Motor neuron (in vitro differentiated cells): ENCODE results near the gene CRX. TPM values are rescaled to one million over a fixed set of nuclear protein-coding genes. Genes with fewer than 3 reads are reported as not detected.
A peak's percentile ranks its signal among the peaks of the same experiment; 100 is the strongest.
"Not testable (repeated sequence)": the region's sequence is repeated elsewhere in the genome, so short reads cannot be mapped to it uniquely, and the experiment has no call there.

Source experiments
- ATAC-seq, 8 experiments: fragments of 200-7000 bp; cut with Tn5 transposase; replicated peaks in 6 of 8; 2 replicates each; pipeline ENCODE4 v1.8.0; 2021; ENCODE audit warnings: mild to moderate bottlenecking in 8 of 8, moderate library complexity in 8 of 8
- H3K27ac ChIP-seq, 2 donors: fragments of 250-450 bp; sonication (Bioruptor Pico); 2 replicates each; pipeline ENCODE4 v1.9.0; 2021; ENCODE audit warnings: antibody characterized with exemption in 2 of 2, mild to moderate bottlenecking in 2 of 2, moderate library complexity in 1 of 2
- H3K4me1 ChIP-seq, 2 donors: fragments of 250-450 bp; sonication (Bioruptor Pico); replicated peaks in 1 of 2; 2 replicates each; pipeline ENCODE4 v1.6.1; 2021; ENCODE audit warnings: antibody characterized with exemption in 2 of 2, mild to moderate bottlenecking in 2 of 2, moderate library complexity in 1 of 2
- H3K4me3 ChIP-seq, 5 donors: fragments of 250-450 bp; sonication (Bioruptor Pico); 2 replicates each; pipeline ENCODE4 v1.9.0; 2021; ENCODE audit warnings: antibody characterized with exemption in 5 of 5, mild to moderate bottlenecking in 5 of 5, moderate library complexity in 4 of 5
- WGBS, 10 experiments: fragments of 450-650 bp; shearing (Covaris generic); methylation state at CpG; one replicate each; pipeline ENCODE4 v1.0.0; 2022; 5-methylcytosine and 5-hydroxymethylcytosine counted together
- in situ Hi-C, 9 experiments: fragments of 400-800 bp; cut with MboI; loops; one replicate each; pipeline ENCODE4 v1.15.0; 2021; ENCODE audit warnings: low sequenced_read_pairs in 9 of 9, low pct_unique_long_range_greater_than_20kb in 2 of 9; ENCODE audit not compliant: unreplicated experiment in 9 of 9
- total RNA-seq, 8 experiments: library from RNA; unstranded; fragments of 300-600 nt; gene quantifications; 2 replicates each; pipeline versions ENCODE4 v1.2.3 to v1.2.4, GENCODE V29; 2022

The CRX gene
- total RNA-seq = 1 to 10 TPM in 2 of 8 experiments, under 1 TPM in 5, not detected in 1; 0.05 to 3.0 (median 0.63) TPM

DNA sequence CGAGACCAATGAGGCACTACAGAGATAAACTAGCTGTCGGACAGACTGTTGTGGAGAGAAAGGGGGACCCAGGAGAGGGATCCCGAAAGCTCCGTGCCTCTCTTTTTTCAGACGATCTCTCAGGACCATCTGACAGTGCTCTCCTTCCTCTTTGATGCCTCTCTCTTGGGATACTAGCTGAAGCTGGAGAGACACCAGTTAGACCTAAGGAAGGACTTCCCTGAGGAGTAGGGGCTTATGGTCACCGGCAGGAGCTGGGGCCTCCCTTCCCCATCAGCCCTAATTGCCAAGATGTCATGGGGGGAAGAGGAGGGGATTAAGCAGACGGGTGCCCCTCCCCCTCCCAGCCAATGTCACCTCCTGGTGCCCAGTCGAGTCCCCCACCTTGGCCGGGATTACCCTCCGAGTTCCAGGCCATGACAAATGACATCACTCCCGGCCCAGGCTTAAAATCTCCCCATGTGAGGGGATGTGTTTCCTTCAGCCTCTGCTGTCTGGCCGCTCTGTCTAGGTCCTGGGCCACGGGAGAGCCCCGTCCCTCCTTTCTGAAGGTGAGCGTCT lies at the start of gene CRX:
Gene CRX, plus strand, starts transcription at position 478 of the 561 bp plus-strand sequence. CDS start 12,507 bp downstream, outside the sequence.
- no peak within 1 kb of the TSS for H3K27ac ChIP-seq
- no peak for ATAC-seq
- in situ Hi-C loops = no loop called here
- 35 to 100% (median 67%) methylated on average over 1 to 7 of the region's 15 CpGs; no CpG with 5 or more reads in 2 of the 10 experiments for WGBS, 10 experiments
- H3K4me1 ChIP-seq = peaks cover 2 to 8% of the 10 kb centered on the region in 2 donors
- H3K4me3 ChIP-seq = no peak within 1 kb of the TSS

DNA sequence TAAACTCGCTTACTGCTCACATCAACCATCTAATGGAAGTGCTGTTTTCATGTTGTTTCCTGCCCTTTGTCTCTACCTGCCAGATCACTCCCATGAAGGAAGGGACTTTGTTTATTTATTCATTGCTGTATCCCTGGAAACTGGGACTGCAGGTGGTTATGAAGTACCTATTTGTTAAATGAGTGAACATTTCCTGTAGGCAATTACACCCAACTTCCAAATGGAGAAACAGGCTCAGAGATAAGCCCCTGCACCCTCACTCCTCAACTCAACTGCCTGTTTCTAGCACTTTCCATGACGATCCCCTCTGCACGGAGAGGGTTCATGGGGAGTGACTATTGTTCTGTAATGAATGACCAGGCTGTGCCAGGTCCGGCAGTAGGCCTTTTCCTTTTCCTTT lies 45.2 kb upstream of the CRX start:
- in situ Hi-C loops = no loop called here
- H3K4me1 ChIP-seq = peaks cover 15 to 19% of the 10 kb centered on the region in 2 donors
- no peak for ATAC-seq
- 0 to 100% (median 64%) methylated on average over 1 to 3 of the region's 4 CpGs; no CpG with 5 or more reads in 2 of the 10 experiments for WGBS, 10 experiments
- H3K4me3 ChIP-seq = no peak overlapping the region
- H3K27ac ChIP-seq = no peak overlapping the region

DNA sequence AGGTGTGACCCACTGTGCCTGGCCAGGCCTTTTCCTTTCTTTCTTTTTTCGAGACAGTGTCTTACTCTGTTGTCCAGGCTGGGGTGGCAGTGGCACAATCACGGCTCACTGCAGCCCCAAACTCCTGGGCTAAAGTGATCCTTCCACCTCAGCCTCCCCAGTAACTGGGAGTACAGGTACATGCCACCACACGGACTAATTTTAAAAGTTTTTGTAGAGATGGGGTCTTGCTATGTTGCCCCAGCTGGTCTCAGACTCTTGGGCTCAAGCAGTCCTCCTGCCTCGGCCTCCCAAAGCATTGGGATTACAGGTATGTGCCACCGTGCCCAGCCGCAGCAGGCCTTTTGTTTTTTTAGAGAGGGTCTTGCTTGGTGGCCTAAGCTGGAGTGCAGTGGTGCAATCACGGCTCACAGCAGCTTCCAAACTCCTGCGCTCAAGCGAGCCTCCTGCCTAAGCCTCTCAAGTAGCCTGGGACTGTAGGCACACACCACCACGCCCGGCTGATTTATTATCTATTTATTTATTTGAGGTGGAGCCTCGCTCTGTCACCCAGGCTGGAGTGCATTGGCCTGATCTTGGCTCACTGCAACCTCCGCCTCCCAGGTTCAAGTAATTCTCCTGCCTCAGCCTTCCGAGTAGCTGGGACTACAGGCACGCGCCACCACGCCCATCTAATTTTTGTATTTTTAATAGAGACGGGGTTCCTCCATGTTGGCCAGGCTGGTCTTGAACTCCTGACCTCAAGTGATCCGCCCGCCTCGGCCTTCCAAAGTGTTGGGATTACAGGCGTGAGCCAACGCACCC lies 44.3 kb upstream of the CRX start:
- peak overlapping the region; percentile 86 to 100 (median 98) for H3K4me3 ChIP-seq
- ATAC-seq, in situ Hi-C loops: not testable (repeated sequence)
- H3K27ac ChIP-seq = peak overlapping the region; percentile 99
- WGBS, 10 experiments = 62 to 100% (median 86%) methylated on average over 1 to 19 of the region's 23 CpGs; no CpG with 5 or more reads in 2 of the 10 experiments
- H3K4me1 ChIP-seq = peaks cover 15 to 19% of the 10 kb centered on the region in 2 donors

DNA sequence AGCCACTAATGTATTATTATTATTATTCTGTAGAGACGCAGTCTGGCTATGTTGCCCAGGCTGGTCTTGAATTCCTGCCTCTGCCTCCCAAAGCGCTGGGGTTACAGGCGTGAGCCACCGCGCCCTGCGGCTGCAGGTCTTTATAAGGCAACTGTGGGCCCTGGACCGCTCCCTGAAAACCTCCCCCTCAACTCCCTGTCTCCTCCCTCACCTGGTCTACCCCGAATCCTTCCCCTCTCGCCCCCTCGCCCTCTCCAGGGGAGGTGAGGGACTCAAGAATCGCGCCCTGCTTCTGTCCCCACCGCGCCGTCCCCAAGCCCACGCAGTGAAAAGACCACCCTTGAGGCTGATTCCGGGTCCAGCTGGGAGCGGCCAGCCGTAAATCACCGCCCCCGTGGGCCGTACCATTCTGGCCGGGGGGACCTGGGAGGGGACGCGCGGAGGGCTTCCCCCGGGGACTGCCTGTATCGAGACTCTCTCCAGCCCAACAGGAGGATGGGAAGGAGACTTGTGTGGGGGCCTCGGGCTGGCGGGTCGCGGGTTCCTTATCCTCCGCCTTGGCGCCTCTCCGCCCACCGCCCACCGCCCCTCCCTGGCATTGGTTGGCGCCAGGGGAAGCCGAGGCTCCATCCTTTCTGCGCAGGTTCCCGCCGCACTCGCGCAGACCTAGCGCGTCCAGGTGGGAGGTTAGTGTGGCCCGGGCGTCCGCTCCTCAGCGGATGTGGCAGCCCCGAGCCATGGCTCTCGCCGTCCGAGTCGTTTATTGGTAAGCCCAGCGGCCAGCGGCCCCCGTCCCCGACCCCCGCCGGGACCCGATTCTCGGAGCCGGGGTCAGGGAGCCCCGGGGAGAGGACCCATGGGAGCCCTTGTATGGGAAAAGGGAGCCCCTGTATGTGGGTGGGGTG lies 43.4 kb upstream of the CRX start, which contains the start of gene SELENOW:
Gene SELENOW, plus strand, starts transcription at position 655 of the 905 bp plus-strand sequence. Its CDS starts 83 bp downstream, at position 738.
- Histone ChIP-seq H3K27ac (peak within 1 kb of the TSS; percentile 99), H3K4me3 (peak within 1 kb of the TSS; percentile 86 to 100 (median 98)), H3K4me1 (peaks cover 15 to 19% of the 10 kb centered on the region in 2 donors)
- WGBS, 10 experiments = 0 to 33% (median 9%) methylated on average over 3 to 14 of the region's 65 CpGs; no CpG with 5 or more reads in 6 of the 10 experiments
- in situ Hi-C loops = no loop called here
- peak; percentile 83 to 93 (median 88) for ATAC-seq

GRCh38 chr19:47778954-47779351 lies 42.8 kb upstream of the CRX start:
- ATAC-seq = peak in 7 of 8 experiments; percentile 0 to 11 (median 2)
- in situ Hi-C loops = no loop called here
- 0 to 33% (median 13%) methylated on average over 1 to 2 of the region's 20 CpGs; no CpG with 5 or more reads in 7 of the 10 experiments for WGBS, 10 experiments
- Histone ChIP-seq H3K4me1 (peaks cover 11 to 19% of the 10 kb centered on the region in 2 donors), H3K27ac (peak overlapping the region; percentile 99), H3K4me3 (peak overlapping the region; percentile 86 to 100 (median 98))

- 10 to 91% (median 63%) methylated on average over 1 to 7 of the region's 24 CpGs for WGBS, 10 experiments
- Histone ChIP-seq H3K27ac (no peak overlapping the region), H3K4me1 (peaks cover 6 to 14% of the 10 kb centered on the region in 2 donors), H3K4me3 (peak overlapping the region; percentile 86 to 100 (median 98))
- in situ Hi-C loops = no loop called here
- no peak for ATAC-seq
Measured at GRCh38 chr19:47779524-47780214, 42.1 kb upstream of the CRX start.

DNA sequence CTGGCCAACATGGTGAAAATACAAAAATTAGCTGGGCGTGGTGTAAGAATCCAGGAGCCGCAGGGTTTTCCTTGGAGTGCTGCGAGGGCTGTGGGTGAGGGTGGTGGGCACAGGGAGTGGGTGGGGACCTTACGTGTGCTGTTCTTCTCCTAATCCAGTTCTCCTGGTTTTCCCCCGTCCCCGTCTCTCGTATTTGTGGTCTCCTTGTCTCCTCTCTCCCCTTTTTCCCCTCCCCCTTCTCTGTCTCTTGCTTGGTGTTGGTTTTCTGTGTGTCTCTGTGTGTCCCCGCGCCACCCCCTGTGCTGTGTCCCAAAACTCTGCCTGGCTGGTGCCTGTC lies 41.6 kb upstream of the CRX start:
- ATAC-seq = no peak
- Histone ChIP-seq H3K27ac (no peak overlapping the region), H3K4me1 (peaks cover 6 to 14% of the 10 kb centered on the region in 2 donors), H3K4me3 (peak overlapping the region in 2 of 5 donors; percentile 86 to 99)
- in situ Hi-C loops = no loop called here
- WGBS, 10 experiments = 76 to 100% (median 80%) methylated on average over 1 to 3 of the region's 9 CpGs; no CpG with 5 or more reads in 7 of the 10 experiments

GRCh38 chr19:47781590-47782262 lies 40.0 kb upstream of the CRX start:
- Histone ChIP-seq H3K27ac (no peak overlapping the region), H3K4me1 (peaks cover 6 to 14% of the 10 kb centered on the region in 2 donors), H3K4me3 (no peak overlapping the region)
- in situ Hi-C loops = no loop called here
- WGBS, 10 experiments = 4 to 100% (median 94%) methylated on average over 1 to 8 of the region's 9 CpGs; no CpG with 5 or more reads in 3 of the 10 experiments
- no peak for ATAC-seq

DNA sequence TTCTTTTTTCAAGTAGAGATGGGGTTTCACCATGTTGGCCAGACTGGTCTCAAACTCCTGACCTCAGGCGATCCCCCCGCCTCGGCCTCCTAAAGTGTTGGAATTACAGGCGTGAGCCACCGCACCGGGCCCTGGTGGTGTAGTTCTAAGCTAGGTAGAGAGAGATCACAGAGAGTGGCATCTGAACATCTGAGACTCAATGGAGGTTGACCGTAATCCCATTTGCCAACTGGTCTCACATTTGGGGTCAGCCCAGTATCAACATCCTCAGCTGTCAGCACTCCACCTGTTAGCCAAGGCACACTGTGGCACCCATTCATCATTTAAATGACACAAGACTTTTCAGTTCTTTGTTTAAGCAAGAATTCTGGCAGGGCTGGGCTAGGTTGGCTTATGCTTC lies 35.2 kb upstream of the CRX start:
- no peak overlapping the region for H3K27ac ChIP-seq
- WGBS, 10 experiments = 91 to 100% (median 97%) methylated on average over 1 to 7 of the region's 7 CpGs; no CpG with 5 or more reads in 6 of the 10 experiments

GRCh38 chr19:47787307-47787706 lies 34.4 kb upstream of the CRX start:
- in situ Hi-C loops, H3K4me3 ChIP-seq, ATAC-seq, H3K4me1 ChIP-seq, H3K27ac ChIP-seq: not testable (repeated sequence)
- WGBS, 10 experiments = 42 to 95% (median 88%) methylated on average over 3 to 9 of the region's 10 CpGs; no CpG with 5 or more reads in 6 of the 10 experiments

More for the DNA sequence above, 35.2 kb upstream of the CRX start:
- Histone ChIP-seq H3K4me1 (no peaks in the 10 kb centered on the region), H3K4me3 (no peak overlapping the region)
- ATAC-seq = no peak
- in situ Hi-C loops = no loop called here

- H3K4me3 ChIP-seq, H3K27ac ChIP-seq, H3K4me1 ChIP-seq, ATAC-seq, in situ Hi-C loops: not testable (repeated sequence)
- WGBS, 10 experiments = 64 to 100% (median 94%) methylated on average over 1 to 4 of the region's 13 CpGs; no CpG with 5 or more reads in 1 of the 10 experiments
Measured at GRCh38 chr19:47789811-47790210, 31.9 kb upstream of the CRX start.
